Measurements from ENCODE around the gene USH2A. TPM values are rescaled to one million over a fixed set of nuclear protein-coding genes. Genes with fewer than 3 reads are reported as not detected.

USH2A gene
- total RNA-seq, 1 experiment from 2014 or later, result not detected

DNA sequence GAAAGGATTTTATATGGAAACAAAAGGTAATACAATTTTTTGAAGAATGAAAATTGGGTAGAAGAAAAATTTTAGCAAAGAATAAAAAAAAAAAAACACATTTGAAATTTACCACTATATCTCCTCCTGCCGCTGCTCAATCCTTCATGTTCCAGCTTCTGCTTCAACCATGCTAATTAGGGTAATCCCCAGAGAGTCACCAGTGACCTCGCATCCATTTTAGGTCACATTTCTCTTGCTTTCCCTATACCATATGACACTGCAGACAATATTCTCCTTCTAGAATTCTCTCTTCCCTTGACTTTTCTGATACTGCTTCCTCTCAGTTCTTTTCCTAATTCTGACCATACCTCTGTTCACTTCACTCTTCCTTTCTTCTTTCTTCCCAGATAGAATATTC lies 237.1 kb downstream of the USH2A start:
- no peaks in the 10 kb centered on the region for H3K9me2 ChIP-seq (ENCODE audit: insufficient read depth)
- no peaks in the 10 kb centered on the region; a peak in 1 of 4 replicates for H3K9me3 ChIP-seq (ENCODE audit: control insufficient read depth in 1 of 2, insufficient read depth in 1 of 2, low read depth in 1 of 2, low read length in 2 of 2)
- no peaks in the 10 kb centered on the region for H3K79me2 ChIP-seq (ENCODE audit: insufficient read depth, low read length)
- no peaks in the 10 kb centered on the region for H3K36me3 ChIP-seq (ENCODE audit: control insufficient read depth in 1 of 2, insufficient read depth in 2 of 2, low read length in 2 of 2)
- H3K4me2 ChIP-seq (ENCODE audit: low read length), result no peak overlapping the region
- H2AFZ ChIP-seq (ENCODE audit: low read depth, low read length, poor library complexity, severe bottlenecking), result no peak overlapping the region
- no peak overlapping the region for H3K4me3 ChIP-seq (replicated peaks in 1 of 2; ENCODE audit: low read depth in 1 of 2, low read length in 2 of 2)
- ChIA-PET CTCF (no interaction called here), RAD21 (ENCODE audit: low non-redundant PET in 1 of 2, low total read pairs in 2 of 2, uncharacterized antibody in 2 of 2, unreplicated experiment in 2 of 2) (no interaction called here), POLR2A (no interaction called here)
- H3K27ac ChIP-seq (ENCODE audit: low read depth, low read length), result no peak overlapping the region
- H3K9ac ChIP-seq (ENCODE audit: low read length), result no peak overlapping the region
- H3K4me1 ChIP-seq (ENCODE audit: control insufficient read depth in 1 of 2, insufficient read depth in 2 of 2, low read length in 2 of 2), result no peaks in the 10 kb centered on the region
- no peaks in the 10 kb centered on the region for H3K27me3 ChIP-seq (ENCODE audit: insufficient read depth, low read length)
- H4K20me1 ChIP-seq (ENCODE audit: insufficient read depth), result no peaks in the 10 kb centered on the region
- ATAC-seq (no peak), DNase-seq (ENCODE audit: low read depth, low spot score) (no peak)
- TF ChIP-seq ZFX (IDR thresholded peaks at IDR 0.05), result no peak
- no TSS peak for BruUV-seq (replicated peaks)
- intact Hi-C loops (cut with micrococcal nuclease), result no loop called here

DNA sequence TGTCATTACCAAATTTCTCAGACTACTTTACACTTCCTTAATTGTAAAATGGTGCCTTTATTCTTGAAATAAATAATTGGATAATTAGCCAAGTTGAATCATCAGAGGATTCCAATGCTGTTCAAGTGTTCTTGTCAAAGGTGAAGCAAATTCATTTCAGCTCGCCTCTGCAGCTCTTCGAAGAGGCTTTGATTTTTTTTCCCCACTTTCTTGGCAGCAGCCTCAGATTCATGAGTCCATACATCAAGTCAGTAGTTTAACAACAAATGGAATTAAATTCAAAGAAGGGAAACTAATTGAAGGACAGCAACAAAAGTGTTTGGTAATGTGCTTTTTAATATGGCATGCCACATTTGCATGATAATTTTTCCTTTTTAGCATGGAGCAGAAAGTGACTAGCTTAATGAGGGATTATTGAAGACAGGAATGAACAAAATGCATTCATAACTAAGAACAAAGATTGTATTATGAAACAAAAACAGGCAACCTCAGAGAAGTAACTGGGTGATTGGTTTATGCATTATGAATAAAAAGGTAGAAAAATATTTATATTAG lies 239.0 kb downstream of the USH2A start:
- intact Hi-C loops (cut with micrococcal nuclease), result no loop called here
- BruUV-seq (replicated peaks), result no TSS peak
- Histone ChIP-seq H3K27ac (ENCODE audit: low read depth, low read length) (no peak overlapping the region), H3K79me2 (ENCODE audit: insufficient read depth, low read length) (no peaks in the 10 kb centered on the region), H3K9me2 (ENCODE audit: insufficient read depth) (no peaks in the 10 kb centered on the region), H3K4me3 (replicated peaks in 1 of 2; ENCODE audit: low read depth in 1 of 2, low read length in 2 of 2) (no peak overlapping the region), H3K4me2 (ENCODE audit: low read length) (no peak overlapping the region), H4K20me1 (ENCODE audit: insufficient read depth) (no peaks in the 10 kb centered on the region), H3K9me3 (ENCODE audit: control insufficient read depth in 1 of 2, insufficient read depth in 1 of 2, low read depth in 1 of 2, low read length in 2 of 2) (no peaks in the 10 kb centered on the region; a peak in 1 of 4 replicates), H3K36me3 (ENCODE audit: control insufficient read depth in 1 of 2, insufficient read depth in 2 of 2, low read length in 2 of 2) (no peaks in the 10 kb centered on the region), H3K27me3 (ENCODE audit: insufficient read depth, low read length) (no peaks in the 10 kb centered on the region), H2AFZ (ENCODE audit: low read depth, low read length, poor library complexity, severe bottlenecking) (no peak overlapping the region), H3K4me1 (ENCODE audit: control insufficient read depth in 1 of 2, insufficient read depth in 2 of 2, low read length in 2 of 2) (no peaks in the 10 kb centered on the region), H3K9ac (ENCODE audit: low read length) (no peak overlapping the region)
- ATAC-seq (no peak), DNase-seq (ENCODE audit: low read depth, low spot score) (no peak)
- ChIA-PET POLR2A (no interaction called here), RAD21 (ENCODE audit: low non-redundant PET in 1 of 2, low total read pairs in 2 of 2, uncharacterized antibody in 2 of 2, unreplicated experiment in 2 of 2) (no interaction called here), CTCF (no interaction called here)
- TF ChIP-seq CBX3 (IDR thresholded peaks at IDR 0.05; ENCODE audit: low read depth), result no peak
- TF ChIP-seq SRF (IDR thresholded peaks at IDR 0.05; ENCODE audit: low read depth), result no peak
- TF ChIP-seq ELF1 (IDR thresholded peaks at IDR 0.05; ENCODE audit: borderline replicate concordance, low read depth), result no peak
- TF ChIP-seq CEBPB (IDR thresholded peaks at IDR 0.05; ENCODE audit: low read depth), result no peak
- no peak for TF ChIP-seq SIN3A (IDR thresholded peaks at IDR 0.05; ENCODE audit: low read depth)
- TF ChIP-seq, protein P1, sequence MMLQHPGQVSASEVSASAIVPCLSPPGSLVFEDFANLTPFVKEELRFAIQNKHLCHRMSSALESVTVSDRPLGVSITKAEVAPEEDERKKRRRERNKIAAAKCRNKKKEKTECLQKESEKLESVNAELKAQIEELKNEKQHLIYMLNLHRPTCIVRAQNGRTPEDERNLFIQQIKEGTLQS (IDR thresholded peaks at IDR 0.05), result no peak
- TF ChIP-seq POLR2AphosphoS5 (IDR thresholded peaks at IDR 0.05; ENCODE audit: low read depth, low read length), result no peak
- no peak for TF ChIP-seq FOSL1 (IDR thresholded peaks at IDR 0.05; ENCODE audit: low read depth)
- no peak for TF ChIP-seq YY1 (IDR thresholded peaks at IDR 0.05; ENCODE audit: extremely low read depth, insufficient replicate concordance, low read depth, low read length)
- TF ChIP-seq EZH2phosphoT487 (IDR thresholded peaks at IDR 0.05; ENCODE audit: borderline replicate concordance), result no peak
- TF ChIP-seq, protein P2, sequence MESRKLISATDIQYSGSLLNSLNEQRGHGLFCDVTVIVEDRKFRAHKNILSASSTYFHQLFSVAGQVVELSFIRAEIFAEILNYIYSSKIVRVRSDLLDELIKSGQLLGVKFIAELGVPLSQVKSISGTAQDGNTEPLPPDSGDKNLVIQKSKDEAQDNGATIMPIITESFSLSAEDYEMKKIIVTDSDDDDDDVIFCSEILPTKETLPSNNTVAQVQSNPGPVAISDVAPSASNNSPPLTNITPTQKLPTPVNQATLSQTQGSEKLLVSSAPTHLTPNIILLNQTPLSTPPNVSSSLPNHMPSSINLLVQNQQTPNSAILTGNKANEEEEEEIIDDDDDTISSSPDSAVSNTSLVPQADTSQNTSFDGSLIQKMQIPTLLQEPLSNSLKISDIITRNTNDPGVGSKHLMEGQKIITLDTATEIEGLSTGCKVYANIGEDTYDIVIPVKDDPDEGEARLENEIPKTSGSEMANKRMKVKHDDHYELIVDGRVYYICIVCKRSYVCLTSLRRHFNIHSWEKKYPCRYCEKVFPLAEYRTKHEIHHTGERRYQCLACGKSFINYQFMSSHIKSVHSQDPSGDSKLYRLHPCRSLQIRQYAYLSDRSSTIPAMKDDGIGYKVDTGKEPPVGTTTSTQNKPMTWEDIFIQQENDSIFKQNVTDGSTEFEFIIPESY (IDR thresholded peaks at IDR 0.05; ENCODE audit: extremely low read depth, insufficient replicate concordance, low read length), result no peak
- TF ChIP-seq, protein P3, sequence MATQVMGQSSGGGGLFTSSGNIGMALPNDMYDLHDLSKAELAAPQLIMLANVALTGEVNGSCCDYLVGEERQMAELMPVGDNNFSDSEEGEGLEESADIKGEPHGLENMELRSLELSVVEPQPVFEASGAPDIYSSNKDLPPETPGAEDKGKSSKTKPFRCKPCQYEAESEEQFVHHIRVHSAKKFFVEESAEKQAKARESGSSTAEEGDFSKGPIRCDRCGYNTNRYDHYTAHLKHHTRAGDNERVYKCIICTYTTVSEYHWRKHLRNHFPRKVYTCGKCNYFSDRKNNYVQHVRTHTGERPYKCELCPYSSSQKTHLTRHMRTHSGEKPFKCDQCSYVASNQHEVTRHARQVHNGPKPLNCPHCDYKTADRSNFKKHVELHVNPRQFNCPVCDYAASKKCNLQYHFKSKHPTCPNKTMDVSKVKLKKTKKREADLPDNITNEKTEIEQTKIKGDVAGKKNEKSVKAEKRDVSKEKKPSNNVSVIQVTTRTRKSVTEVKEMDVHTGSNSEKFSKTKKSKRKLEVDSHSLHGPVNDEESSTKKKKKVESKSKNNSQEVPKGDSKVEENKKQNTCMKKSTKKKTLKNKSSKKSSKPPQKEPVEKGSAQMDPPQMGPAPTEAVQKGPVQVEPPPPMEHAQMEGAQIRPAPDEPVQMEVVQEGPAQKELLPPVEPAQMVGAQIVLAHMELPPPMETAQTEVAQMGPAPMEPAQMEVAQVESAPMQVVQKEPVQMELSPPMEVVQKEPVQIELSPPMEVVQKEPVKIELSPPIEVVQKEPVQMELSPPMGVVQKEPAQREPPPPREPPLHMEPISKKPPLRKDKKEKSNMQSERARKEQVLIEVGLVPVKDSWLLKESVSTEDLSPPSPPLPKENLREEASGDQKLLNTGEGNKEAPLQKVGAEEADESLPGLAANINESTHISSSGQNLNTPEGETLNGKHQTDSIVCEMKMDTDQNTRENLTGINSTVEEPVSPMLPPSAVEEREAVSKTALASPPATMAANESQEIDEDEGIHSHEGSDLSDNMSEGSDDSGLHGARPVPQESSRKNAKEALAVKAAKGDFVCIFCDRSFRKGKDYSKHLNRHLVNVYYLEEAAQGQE (IDR thresholded peaks at IDR 0.05; ENCODE audit: low read depth), result no peak
- no peak for TF ChIP-seq TCF7L2 (IDR thresholded peaks at IDR 0.05; ENCODE audit: borderline replicate concordance, extremely low read depth, insufficient read depth, insufficient read length)
- TF ChIP-seq ZNF274 (IDR thresholded peaks at IDR 0.05; ENCODE audit: low read depth, low read length), result no peak
- TF ChIP-seq SP1 (IDR thresholded peaks at IDR 0.05; ENCODE audit: low read depth), result no peak
- TF ChIP-seq EGR1 (IDR thresholded peaks at IDR 0.05; ENCODE audit: low read depth), result no peak

Measured in HCT116 (cell line).